Hepatic stellate cell (primary cell): Measurements from ENCODE around the gene KRTAP12-1.
"Not testable (repeated sequence)": the region's sequence is repeated elsewhere in the genome, so short reads cannot be mapped to it uniquely, and the experiment has no call there.

Experiments
- DNase-seq: peaks from one replicate; pipeline ENCODE4 v3.0.0; 2011; ENCODE audit warnings: low spot score

KRTAP12-1 gene

DNA sequence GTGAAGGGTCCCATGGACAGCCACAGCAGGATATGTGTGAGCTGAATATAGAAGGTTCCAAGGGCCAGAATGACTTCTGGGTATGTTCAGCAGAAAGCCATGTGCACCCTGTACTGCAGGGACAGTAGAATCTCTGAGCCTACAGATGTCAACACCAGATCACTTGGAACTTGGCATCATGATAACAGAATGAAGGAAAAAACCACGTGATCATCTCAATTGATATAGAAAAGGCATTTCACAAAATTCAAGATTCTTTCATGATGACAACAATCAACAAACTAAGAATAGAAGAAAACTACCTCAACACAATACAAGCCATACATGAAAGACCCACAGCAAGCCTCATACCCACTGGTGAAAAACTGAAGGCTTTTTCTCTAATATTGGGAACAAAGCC, 14.4 kb downstream of the KRTAP12-1 start:
- DNase-seq = no peak

DNA sequence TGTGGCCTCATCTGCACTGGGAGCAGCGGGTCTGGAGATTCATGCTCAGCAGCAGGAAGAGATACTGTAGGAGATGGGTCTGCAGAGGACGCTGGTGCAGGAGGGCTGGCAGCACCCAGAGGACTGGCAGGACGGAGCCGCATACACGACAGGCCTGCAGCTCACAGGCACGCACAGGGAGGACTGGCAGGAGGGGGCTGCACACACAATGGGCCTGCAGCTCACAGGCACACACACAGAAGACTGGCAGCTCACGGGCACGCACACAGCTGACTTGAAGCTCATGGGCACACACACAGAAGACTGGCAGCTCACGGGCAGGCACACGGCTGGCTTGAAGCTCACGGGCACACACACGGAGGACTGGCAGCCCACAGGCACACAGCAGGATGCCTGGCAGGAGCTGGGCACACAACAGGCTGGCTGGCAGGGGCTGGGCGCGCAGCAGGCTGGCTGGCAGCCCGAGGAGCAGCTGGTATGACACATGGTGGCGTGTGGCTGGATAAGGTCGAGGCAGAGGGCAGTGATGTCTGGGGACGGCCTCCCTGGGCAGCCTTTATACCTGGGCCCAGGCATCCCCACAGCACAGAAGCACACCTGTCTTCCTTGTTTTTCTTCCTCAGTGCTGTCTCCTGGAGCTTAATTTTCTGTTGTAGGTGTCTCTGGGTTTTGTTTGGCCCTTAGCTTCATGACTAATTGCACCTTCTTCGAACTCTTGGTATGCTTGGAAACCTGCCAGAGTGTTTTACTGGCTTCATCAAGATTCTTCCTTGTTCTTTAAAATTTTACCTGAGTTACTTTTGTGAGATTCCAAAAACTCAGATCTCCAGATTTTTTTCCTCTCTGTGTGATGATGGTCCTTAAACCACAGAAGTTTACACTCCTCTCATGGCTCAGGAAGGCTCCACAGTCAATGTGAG, 15.3 kb downstream of the KRTAP12-1 start, which contains the start of gene KRTAP12-2:
Gene KRTAP12-2 (minus strand): TSS at position 527 of the 920 bp plus-strand sequence. CDS start 41 bp downstream, at position 486.
- DNase-seq = no peak

DNA sequence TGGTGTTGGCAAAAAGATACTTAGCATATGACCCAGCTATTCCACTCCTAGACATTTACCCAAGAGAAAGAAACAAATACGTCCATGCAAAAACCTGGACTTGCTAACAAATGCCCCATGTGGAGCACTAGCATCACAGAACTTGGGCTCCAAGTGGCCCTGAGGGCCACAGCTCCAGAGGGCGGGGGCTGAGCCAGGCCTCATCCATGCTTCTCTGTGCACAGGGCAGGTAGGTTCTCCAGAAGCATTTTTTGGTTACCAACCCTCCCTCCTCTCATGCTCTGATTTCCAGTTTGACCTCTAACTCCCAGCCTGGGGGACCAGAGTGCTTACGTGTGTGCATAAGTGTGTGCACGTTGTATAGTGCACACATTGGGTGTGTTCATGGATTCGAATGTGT, 17.3 kb downstream of the KRTAP12-1 start:
- DNase-seq = no peak

DNA sequence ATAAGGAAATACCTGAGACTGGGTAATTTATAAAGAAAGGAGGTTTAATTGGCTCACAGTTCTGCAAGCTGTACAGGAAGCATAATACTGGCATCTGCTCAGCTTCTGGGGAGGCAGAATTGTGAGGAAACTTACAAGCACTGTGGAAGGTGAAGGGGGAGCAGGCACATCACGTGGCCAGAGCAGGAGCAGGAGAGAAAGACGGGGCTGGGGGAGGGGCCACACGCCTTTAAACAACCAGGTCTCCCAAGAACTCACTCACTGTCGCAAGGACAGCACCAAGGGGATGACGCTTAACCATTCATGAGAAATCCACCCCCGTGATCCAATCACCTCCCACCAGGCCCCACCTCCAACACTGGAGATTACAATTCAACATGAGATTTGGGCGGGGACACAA, 20.4 kb downstream of the KRTAP12-1 start:
- DNase-seq = not testable (repeated sequence)

GRCh38 chr21:44658913-44659595, 22.9 kb downstream of the KRTAP12-1 start:
- DNase-seq = no peak

- DNase-seq = no peak
Observed at GRCh38 chr21:44658541-44658910, 23.4 kb downstream of the KRTAP12-1 start.

GRCh38 chr21:44657635-44658540, 24.1 kb downstream of the KRTAP12-1 start, which contains the start of gene KRTAP12-3:
Gene KRTAP12-3, plus strand, starts transcription at chr21:44657932. Its CDS starts 48 bp downstream, at chr21:44657980.
- DNase-seq = no peak

GRCh38 chr21:44656868-44657267, 25.1 kb downstream of the KRTAP12-1 start:
- DNase-seq = no peak

GRCh38 chr21:44654576-44655175, 27.3 kb downstream of the KRTAP12-1 start, which contains the start of gene KRTAP12-4:
Gene KRTAP12-4, minus strand, starts transcription at chr21:44654659. Its CDS starts 45 bp downstream, at chr21:44654614.
- no peak for DNase-seq

GRCh38 chr21:44653656-44654575, 28.0 kb downstream of the KRTAP12-1 start:
- DNase-seq = no peak

- no peak for DNase-seq
Observed at GRCh38 chr21:44653123-44653522, 28.8 kb downstream of the KRTAP12-1 start.

- no peak for DNase-seq
Observed at GRCh38 chr21:44650973-44651675, 30.8 kb downstream of the KRTAP12-1 start.

GRCh38 chr21:44650265-44650972, 31.5 kb downstream of the KRTAP12-1 start:
- DNase-seq = no peak

DNA sequence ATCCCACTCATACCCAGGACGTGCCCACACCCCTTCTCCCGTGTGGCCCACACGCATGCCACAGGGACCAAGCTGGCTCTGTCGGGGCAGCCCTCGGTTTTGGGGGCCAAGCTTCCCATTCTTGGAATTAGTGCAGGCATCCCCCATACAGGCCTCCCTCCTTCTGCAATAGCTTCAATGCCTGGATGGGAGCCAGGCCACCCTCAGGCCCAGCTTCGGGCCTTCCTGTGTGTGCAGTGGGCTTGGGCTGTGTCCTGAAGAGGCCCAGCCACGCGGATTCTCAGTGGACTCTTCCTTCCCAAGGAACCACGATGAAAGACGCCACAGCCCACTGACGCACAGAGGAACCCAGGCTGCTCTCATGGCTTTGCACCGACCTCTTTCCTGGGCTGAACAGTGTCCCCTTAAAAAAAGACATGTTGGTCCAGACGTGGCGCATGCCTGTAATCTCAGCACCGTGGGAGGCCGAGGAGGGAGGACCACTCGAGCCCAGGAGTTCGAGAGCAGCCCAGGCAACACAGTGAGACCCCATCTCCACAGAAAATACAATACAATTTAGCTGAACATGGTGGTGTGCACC, 32.4 kb downstream of the KRTAP12-1 start:
- DNase-seq = no peak

GRCh38 chr21:44648557-44649311, 33.2 kb downstream of the KRTAP12-1 start:
- no peak for DNase-seq

- no peak for DNase-seq
Observed at GRCh38 chr21:44647222-44647552, 34.8 kb downstream of the KRTAP12-1 start.

GRCh38 chr21:44646366-44647221, 35.4 kb downstream of the KRTAP12-1 start, which contains the start of gene KRTAP10-11:
Gene KRTAP10-11, plus strand, starts transcription at chr21:44646414. Its CDS starts 45 bp downstream, at chr21:44646459.
- not testable (repeated sequence) for DNase-seq
